ENCODE measurements around the gene CEP164.

Gene CEP164

DNA sequence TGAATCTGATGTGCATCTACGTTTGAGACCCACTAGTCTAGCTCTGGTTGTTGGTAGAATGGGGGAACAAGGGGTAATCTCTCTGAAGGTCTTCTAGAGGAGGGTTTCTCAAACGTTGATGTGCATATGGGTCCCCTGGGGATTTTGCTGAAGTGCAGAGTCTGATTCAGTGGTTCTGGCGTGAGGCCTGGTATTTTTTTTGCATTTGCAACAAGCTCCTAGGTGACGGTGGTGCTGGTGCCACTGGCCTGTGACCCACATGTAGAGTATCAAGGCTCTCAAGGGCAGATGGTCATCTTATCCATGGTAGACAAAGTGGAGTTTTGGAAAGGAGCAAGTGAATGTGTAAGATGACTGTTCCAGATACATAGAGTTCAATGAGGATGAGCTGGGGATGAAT lies 97.1 kb downstream of the CEP164 start:
- DNase-seq, result no peak

DNA sequence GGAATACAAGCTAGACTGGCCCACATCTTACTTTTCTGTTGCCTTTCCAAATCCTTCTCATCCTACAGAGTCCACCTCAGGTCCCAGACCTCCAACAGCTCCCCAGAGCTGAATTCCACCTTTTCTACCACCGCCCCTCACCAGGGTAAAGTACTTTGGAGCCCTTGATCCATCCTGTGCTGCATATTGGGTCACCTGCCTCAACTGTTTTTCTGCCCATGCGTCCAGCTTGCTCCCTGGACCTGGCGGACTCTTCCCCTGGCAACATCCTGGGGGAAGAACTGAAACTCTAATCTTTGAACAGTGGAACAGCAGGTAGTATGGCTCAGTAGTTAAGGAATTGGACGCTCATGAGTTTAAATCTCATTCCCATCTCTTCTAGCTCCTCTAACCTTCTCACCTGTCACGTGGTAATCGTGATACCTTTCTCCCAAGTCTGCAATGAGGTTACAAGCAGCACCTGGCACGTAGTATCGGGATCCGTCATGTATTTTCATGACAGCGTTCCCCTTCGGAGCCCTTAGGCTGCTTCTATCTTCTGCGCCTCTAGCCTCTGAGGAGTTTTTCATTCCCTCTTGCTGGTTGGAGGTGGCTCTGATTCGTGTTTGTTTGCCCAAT lies 98.1 kb downstream of the CEP164 start:
- no peak for DNase-seq

DNA sequence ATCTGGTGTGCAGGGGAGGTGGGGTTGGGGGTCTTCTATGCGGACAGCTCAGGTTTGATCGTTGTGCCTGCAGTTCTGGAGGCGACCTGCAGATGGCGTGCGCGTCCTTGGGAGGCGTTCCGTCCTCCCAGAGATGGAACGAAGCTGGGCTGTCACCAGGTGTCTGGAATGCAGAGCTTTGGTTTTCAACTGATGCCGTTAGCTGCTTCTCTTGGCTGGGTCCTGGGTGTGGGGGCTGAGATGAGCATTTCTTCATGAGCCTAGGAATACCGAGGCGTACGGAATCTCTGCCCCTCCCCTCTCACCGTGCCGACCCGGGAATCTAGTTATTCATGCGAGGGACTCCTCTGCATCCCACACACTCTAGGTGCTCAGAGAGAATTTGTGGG lies 98.6 kb downstream of the CEP164 start:
- DNase-seq, result peak; percentile 70

DNA sequence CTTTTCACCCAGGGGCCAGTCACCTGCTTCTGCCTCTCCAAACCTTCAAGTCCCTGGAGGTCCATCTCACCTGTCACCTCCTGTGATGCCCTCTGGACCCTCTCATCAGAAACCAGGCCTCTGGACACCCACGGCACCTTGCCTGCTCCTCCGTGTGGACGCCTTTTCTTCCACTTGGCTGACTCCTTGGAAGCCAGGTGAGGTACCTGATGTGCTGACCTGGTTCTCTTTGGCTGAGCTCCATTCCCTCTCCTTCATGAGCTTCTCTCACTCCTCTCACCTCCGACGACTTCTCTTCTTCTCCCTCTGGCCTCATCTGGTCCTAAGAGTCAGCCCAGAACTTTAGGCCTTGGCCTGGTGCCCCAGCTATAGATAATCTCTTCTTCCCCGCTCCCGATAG lies 99.3 kb downstream of the CEP164 start:
- no peak for DNase-seq

DNA sequence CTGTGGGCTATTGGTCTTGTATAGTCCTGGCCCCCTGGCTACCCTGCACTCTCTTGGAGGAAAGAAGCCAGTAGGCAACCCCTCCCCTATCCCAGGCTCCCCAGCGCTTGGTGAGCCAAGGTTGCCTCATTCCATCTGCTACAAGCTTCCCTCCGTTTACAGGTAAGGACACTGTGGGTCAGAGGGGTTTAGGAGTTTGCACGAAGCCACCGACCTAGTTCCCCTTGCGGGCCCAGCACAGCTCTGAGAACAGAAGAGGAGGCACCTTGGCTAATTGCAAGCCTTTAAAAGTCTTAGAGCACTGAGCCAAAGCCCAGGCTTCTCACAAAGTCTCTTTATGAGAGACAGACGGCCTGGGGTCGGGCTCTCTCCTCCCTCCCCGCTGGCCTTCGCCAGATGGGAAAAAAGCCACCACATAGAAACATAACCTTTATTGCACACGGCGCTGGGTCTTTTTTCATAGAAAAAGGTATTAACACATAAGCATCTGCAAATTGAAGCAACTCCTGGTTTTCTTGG lies 99.8 kb downstream of the CEP164 start:
- DNase-seq, result no peak

DNA sequence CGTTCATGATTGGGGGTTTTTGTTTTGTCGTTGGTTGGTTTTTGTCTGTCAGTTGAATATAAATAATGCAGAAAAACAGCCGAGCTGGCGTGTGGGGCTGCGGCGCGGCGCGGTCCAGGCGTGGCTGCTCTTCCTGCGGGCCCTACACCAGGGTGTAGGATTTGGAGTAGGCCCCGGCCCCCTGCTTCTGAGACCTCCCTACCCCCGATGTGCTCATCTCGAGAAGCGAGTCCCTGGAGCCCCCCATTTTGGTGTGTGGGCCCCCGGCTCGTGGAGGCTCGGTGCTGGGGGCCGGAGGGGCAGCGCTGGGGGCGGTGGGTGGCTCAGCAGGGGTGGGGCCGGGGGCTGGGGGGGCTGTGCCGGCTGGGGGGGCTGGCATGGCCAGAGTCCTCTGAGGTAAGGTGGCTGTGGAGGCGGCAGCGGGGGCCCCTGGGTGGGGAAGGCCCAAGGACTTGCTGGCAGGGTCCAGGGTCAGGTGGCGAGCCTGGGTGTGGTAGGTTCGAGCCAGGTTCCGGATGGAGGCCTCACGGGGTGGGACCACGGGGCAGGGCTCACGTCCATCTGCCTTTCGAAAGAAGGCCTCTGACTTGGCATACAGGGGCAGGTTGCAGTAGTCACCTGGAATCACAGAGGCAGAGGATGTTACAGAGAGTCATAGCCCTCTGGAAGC lies 100.7 kb downstream of the CEP164 start:
- DNase-seq, result no peak

DNA sequence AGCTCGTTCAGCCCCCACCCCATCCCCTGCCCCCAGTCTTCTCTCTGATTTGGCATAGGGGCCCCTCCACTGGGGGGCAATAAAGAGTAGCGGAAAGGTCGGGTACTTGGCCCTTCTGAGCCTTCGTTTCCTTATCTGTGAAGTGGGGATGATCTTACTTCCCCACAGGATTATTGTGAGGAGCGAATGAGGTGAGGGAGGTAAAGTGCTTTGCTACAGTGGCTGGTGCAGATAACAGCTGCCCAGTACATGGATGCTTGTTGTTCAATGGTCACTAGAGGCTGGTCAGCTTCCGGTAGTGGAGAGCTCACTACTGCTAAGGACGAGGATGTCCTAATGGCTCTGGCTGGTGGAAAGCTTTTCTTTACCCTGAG lies 101.2 kb downstream of the CEP164 start:
- DNase-seq, result no peak

DNA sequence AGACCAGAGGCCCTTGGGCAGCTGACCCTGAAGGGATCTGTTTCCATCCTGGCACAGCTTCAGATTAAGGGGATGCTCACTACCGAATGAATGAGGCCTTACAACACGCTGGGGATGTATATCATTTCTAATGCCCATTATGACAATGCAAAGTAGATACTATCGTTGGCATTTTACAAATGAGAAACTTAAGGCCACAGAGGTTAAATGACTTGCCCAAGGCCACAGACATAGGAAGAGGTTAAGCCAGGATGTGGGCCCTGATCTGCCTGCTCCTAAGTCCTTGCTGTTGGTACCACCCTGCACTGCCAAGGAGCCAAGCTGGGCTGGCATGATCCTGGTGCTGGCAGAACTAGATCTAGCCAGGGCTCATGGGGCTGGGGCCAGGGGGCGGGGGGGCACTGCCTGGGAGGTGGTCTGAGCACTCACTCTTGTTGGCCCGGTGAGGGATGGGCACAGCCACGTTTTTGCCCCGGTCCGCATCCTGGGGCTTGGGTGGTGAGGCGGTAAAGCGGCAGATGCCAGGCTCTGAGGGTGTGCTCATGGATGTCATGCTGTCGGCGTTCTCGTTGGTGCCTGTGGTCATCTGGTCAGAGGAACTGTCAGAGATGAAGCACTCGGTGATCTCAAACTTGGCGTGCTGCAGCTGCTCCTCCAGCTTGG lies 102.8 kb downstream of the CEP164 start:
- DNase-seq, result no peak

DNA sequence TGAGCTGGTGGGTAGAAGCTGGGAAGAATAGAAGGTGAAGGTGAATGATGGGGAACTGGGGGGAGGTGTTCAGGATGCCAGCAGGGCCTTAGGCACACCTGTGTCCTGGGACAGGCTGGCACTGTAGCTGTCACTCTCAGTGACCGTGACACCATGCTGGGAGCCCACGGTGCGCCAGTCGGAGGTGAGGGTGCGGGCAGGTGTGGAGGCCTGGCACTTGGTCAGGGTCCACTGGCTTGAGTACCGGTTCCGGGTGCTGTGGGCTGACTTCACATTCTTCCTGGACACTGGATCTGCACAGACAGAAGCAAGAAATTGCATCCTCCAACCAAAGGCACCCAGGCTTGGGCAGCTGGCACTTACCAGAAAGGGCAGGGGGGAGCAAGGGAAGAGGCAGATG lies 103.8 kb downstream of the CEP164 start:
- no peak for DNase-seq

DNA sequence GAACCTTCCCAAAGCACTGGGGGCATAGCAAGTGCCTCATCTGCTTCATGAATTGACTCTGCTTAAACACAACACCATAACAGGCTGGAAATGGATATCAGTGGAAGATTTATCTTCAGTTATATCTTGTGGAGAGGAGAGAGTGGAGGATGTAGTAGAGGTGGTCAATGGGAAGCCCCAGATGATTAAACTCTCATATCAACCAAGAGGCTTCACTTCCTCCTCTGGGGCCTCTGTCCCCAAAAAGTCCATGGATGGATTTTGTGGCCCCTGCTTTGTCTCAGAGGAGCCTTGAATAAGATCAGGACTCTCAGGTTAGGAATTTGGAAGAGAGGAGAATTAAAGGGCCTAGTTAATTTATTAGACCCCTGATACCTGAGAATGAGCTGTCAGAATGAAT lies 106.1 kb downstream of the CEP164 start:
- DNase-seq, result no peak

DNA sequence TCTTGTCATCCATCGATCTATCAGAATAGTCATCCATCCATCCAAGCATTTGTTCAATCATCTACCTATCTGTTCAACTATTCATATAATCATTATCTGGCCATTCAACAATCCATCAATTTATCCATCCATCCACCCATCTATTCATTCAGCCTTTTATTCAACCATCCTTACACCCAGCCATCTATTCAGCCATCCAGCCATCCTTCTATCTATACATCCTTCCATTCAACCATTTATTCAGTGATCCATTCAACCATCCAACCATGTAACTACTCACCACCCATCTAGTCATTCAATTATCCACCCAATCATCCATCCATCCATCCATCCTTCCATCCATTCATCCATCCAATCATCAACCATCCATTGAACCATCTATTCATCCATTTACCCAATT lies 106.8 kb downstream of the CEP164 start:
- DNase-seq, result no peak

DNA sequence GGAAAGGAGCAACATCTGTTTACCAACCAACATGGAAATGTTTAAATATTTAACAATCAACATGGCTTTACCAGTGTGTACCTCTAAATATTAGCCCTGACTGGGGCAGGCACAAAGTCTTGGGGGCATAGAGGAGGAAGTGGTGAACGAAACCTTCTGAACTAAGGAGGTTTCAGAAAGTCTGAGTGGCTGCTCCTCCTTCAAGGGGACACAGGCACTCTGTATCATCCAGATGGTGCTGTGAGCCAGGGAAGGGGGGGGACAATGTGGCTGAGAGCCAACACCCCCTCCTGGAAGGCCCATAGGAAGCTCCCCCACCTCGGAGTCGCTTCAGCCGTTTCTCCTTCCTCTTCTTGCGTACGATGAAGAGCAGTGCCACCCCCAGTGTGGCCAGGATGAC lies 107.7 kb downstream of the CEP164 start:
- no peak for DNase-seq

DNA sequence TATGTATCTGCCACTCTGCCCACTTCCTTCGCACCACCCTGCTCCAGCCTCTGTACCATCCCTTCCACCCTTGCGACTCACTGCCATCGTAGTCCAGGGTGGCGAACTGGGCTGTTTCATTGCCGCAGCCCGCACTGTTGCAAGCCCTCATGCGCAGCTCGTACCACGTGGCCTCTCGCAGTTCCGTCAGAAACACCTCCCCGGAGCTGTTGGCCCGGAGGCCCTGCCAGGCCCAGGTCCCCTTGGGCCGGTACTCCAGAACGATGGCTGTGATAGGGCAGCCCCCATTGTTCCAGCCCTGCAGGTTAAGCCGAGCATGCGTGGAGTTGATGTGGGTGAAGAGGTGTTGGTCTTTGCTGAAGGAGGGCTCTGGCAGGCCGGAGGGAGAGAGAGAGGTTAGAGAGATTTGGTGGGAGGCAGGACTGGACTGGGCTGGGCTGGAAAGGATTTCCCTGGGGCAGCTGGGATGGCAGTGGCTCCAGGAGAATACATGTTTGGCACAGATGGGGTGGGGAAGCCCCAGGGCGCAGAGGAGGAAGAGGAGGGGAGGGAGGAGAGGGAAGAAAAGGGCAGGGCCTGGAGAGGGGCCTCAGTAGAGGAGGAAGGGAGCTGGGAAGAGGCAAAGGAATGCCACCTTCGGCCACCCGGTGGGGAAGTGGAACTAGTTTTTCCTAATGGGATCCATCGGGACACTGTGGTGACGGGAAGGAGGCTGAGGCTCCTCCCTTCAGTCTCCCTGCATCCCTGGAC lies 109.6 kb downstream of the CEP164 start:
- DNase-seq, result no peak

DNA sequence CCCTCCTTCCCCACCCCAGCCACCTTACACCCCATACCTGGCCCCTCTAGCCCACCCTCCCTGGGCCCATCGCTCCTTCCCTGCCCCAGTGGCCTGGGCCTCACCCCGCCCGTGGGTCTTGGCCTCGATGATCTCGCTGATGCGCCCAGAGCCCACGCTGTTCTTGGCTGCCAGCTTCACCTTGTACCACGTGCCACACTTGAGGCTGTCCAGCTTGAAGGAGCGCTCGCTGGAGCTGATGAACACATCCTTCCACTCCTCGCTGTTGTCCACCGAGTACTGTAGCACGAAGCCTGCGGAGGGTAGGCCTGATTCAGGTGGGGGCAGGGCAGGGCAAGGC lies 110.1 kb downstream of the CEP164 start:
- no peak for DNase-seq

DNA sequence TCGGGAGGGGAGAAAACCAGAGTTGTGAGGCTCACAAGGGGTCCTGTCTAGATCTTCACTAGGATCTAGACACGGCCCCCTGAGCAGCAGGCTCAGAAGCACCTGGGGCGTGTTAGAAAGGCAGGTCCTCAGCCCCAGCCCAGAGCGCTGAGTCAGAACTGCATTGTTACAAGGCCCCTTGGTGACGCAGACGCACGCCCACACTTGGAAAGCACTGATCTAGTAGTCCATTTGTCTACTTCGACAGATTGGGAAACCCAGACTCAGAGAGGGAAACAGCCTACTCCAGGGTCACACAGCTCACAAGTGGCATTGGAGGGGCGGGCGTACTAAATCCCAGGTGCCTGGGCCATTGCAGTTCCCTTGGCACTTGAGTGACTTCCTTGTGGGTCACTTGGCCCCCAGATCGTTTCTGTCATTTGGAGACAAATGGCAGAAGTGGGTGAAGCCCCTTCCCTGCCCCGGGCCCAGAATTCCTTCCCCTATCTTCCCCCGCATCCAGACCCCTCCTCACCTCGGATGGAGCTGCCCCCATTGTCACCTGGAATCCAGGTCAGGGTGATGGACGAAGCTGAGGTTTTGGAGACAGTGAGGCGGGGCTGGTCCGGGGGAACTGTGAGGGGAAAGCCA lies 110.8 kb downstream of the CEP164 start:
- no peak for DNase-seq

DNA sequence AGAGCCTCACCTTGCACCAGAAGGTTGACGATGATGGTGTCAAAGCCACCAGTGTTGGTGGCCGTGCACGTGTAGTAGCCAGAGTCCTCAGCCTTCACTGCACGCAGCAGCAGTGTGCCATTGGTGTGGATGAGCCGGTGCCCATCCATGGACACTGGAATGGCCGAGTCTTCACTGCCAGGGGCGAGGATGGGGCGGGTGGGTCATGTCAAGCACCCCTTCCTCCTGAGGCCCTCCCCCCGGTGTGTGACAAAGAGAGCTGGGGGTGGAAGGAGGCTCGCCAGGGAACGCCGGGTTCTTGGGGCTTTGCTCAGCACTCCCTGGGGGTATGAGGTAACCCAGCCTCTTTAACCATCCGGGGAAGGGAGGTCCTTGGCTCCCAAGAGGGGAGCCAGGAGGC lies 111.6 kb downstream of the CEP164 start:
- DNase-seq, result no peak

DNA sequence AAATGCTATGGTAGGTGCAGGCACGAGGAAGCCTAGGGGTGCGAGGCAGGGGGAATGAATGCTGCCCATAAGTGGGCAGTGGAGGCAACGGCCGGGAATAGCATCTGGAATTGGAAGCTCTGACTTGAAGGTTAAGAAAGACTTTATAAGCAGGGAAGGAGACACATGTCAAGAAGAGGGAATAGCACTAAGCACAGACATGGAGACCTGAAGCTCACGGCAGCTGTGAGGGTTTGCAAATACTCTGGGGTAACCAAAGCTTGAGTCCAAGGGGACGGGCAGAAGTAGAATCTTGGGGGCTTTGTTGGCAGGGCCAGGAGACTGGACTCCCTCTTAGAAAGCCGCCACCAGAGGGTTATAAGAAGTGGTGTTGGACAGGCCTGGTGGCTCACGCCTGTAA lies 112.6 kb downstream of the CEP164 start:
- no peak for DNase-seq

DNA sequence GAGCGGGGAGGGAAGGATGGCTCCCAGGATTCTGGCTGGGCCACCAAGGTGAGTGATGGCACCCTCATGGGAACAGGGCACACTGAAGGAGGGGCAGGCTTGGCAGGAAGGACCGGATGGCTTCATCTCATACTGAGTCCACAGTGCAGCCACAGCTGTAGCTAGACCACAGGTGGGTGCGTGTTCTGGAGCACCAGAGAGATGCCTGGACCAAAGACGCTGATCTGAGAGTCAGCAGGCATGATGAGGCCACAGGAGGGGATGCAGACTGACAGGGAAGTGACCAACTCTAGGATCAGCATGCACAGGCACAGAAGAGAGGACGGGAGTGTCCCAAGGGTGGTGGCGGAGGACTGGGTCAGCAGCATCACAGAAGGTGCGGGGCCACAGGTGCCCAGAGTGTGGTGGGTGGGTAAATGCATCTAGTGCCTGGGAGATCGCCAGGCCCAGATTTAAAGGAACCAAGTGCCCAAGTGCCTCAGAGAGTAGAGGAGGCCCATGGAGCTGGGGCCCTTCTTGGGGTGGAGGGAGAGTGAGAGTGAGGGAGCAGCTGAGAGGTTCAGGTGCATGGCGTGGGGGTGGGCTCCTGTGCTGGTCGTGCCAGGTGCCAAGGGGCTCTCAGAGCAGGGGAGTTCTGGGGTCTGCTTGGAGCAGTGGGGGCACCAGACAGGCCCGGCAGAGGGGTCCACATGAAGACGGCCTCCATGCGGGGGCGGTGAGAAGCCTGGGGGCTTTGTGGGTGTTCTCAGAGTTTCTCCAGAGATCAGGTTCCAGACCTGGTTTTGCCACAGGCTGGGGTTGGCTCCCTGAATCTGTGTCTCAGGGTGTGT lies 113.7 kb downstream of the CEP164 start:
- DNase-seq, result no peak

DNA sequence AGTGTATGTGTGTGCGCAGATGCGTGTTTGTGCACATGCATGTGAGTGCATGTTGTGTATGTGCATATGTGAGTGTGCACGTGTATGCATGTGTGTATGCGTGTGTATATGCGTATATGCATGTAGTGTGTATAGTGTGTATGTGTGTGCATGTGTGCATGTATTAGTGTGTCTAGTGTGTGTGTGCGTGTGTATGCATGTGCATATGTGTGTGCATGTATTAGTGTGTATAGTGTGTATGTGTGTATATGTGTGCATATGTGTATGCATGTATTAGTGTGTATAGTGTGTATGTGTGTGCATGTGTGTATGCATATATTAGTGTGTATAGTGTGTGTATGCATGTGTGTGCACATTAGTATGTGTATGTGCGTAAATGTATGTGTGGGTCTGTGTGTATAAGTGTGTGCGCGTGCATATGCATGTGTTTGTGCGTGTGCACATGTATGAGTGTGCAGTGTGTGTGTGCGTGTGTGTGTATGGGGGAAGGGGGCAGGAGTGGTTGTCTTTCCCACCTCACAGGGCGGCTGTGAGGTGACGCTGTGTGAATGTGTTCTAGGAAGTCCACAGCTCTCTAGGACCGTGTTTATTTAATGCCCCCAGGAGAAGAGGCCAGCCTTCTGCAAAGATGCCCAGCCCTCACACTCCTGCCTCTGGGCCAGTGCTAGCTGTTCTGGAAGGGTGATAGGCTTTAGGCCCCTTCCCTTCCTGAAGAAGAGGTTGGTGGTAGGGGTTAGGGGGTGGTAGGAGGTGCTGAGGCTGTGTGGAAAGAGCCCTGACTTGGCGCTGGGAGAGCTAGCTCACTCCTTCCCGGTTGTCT lies 114.6 kb downstream of the CEP164 start:
- DNase-seq, result no peak

DNA sequence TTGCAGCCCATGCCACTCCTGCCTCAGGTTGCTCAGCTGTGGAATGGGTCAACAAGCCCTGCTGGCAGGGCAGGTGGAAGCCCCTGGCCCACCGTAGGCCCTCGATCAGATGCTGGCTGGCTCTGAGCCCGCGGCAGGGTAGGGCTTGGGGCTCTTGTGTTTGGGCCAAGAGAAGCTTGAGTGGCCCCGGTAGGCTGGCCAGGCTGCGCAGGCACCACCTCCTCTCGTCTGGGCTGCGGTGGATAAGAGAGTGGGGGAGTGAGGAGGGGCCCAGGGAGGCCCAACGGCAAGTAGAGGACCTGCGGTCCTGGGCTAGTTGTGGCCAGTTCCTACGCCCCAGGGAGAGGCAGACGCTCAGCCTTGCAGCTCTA lies 115.2 kb downstream of the CEP164 start:
- no peak for DNase-seq
